Pancreas (tissue), 10 donors: ENCODE measurements around the gene EPHA3. TPM values are rescaled to one million over a fixed set of nuclear protein-coding genes. Genes with fewer than 3 reads are reported as not detected.

Experiments
- ATAC-seq, 4 donors: fragments of 200-7000 bp; cut with Tn5 transposase; one replicate each; pipeline versions ENCODE4 v1.8.0 to v1.9.1; 2020; ENCODE audit warnings: mild to moderate bottlenecking in 4 of 4, moderate library complexity in 4 of 4
- DNase-seq, 6 donors: peaks; one replicate each; pipeline ENCODE4 v3.0.0-alpha.2; 2020
- FAIRE-seq: peaks from 2 replicates; lab custom pipeline; 2012; peaks lifted over from hg19 to GRCh38; lab: Jason Lieb, UNC
- H3K27ac ChIP-seq, 4 donors: fragments of 200-600 bp; sonication (generic); 1 replicate in 3 of 4; 2 replicates in 1 of 4; pipeline versions ENCODE4 v1.5.0 to v1.8.0; 2020
- H3K27me3 ChIP-seq, 4 donors: fragments of 200-600 bp; one replicate each; pipeline ENCODE4 v1.8.0; 2021
- H3K36me3 ChIP-seq, 3 donors: fragments of 200-600 bp; sonication (generic) in 1 of 3; one replicate each; pipeline versions ENCODE4 v1.5.0 to v1.8.0; 2020 to 2021
- H3K4me1 ChIP-seq, 3 donors: fragments of 200-600 bp; one replicate each; pipeline ENCODE4 v1.8.0; 2021
- H3K4me3 ChIP-seq, 4 donors: fragments of 200-600 bp; sonication (generic) in 2 of 4; one replicate each; pipeline versions ENCODE4 v1.5.0 to v1.8.0; 2020 to 2021
- H3K9me3 ChIP-seq, 4 donors: fragments of 200-600 bp; one replicate each; pipeline ENCODE4 v1.8.0; 2021
- WGBS, 2 donors: extraction: QIAGEN DNeasy Blood & Tissue Kit; methylation state at CpG; one replicate each; pipeline ENCODE4 v1.1.7; 2013; 5-methylcytosine and 5-hydroxymethylcytosine counted together
- intact Hi-C, 3 donors: fragments of 100-400 bp; cut with DNase I; formaldehyde crosslinking; loops; one replicate each; pipeline versions ENCODE4 v1.11.1 to v1.14.2; 2022
- polyA plus RNA-seq, 2 donors: library from polyadenylated mRNA; stranded (reverse); fragments of 200-250 nt; gene quantifications; one replicate each; pipeline ENCODE4 v1.2.3, GENCODE V29; 2013
- total RNA-seq, 6 donors: library from RNA; stranded (reverse); fragmentation: NEBNext Ultra II Directional in 4 of 6; extraction: Animal tissue kit (Norgen Biotek cat#: 25700) in 4 of 6; gene quantifications; one replicate each; pipeline versions ENCODE4 v1.2.1 to v1.2.4, GENCODE V29; 2021 to 2023
- TF ChIP-seq, protein P1 (sequence below), 4 donors: fragments of 200-600 bp; sonication (generic) in 3 of 4; IDR thresholded peaks; one replicate each; pipeline versions ENCODE4 v1.5.0 to v1.8.0; 2021; ENCODE audit warnings: antibody characterized with exemption in 4 of 4
- donor health status: healthy with polysubstance abuse.
- donor health status: DM: no; HTN: no; CAD: no; lungs with moderate emphysema.
- donor health status: DM: no; HTN: no; CAD: no.
- donor health status: control.
- donor health status: control.
- donor health status: Bipolar disorder and iron deficiency.
- donor health status: DM: yes; HTN: yes; CAD: no.
- donor health status: DM: no; HTN: no; CAD: no.
- donor health status: DM: no; HTN: no; CAD: no.
- donor health status: DM: yes; HTN: yes; CAD: no.

The EPHA3 gene
- total and polyA plus RNA-seq, 8 donors, result 0.27 to 7.7 (median 0.80) TPM

GRCh38 chr3:89155811-89156210, 48.4 kb downstream of the EPHA3 start:
- intact Hi-C loops, result no loop called here
- H3K4me3 ChIP-seq, result no peak overlapping the region
- 79% methylated on average over 6 of the region's 6 CpGs for WGBS, 2 donors

DNA sequence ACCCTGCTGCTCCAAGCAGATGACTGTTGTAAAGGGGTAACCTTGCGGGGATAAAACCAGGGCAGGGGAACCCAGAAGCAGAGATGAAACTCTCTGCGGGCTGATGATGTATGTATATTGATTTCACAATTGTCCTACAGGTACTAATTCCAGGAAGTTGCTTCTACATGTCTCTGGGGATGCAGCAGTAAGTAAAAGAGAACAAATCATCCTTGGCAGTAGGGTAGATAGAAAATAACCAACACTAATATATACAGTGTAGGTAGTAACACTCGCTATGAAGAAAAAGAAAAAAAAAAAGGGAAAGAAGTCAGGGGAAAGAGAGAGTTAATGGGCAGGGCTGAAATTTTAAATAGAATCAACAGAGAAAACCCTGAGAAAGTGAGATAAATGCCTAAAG, 50.2 kb downstream of the EPHA3 start:
- intact Hi-C loops, result no loop called here
- 78 to 81% methylated on average over 3 of the region's 3 CpGs for WGBS, 2 donors
- H3K36me3 ChIP-seq, result no peaks in the 10 kb centered on the region
- TF ChIP-seq, protein P1, sequence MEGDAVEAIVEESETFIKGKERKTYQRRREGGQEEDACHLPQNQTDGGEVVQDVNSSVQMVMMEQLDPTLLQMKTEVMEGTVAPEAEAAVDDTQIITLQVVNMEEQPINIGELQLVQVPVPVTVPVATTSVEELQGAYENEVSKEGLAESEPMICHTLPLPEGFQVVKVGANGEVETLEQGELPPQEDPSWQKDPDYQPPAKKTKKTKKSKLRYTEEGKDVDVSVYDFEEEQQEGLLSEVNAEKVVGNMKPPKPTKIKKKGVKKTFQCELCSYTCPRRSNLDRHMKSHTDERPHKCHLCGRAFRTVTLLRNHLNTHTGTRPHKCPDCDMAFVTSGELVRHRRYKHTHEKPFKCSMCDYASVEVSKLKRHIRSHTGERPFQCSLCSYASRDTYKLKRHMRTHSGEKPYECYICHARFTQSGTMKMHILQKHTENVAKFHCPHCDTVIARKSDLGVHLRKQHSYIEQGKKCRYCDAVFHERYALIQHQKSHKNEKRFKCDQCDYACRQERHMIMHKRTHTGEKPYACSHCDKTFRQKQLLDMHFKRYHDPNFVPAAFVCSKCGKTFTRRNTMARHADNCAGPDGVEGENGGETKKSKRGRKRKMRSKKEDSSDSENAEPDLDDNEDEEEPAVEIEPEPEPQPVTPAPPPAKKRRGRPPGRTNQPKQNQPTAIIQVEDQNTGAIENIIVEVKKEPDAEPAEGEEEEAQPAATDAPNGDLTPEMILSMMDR (IDR thresholded peaks at IDR 0.05), result no peak
- H3K27ac ChIP-seq, result no peak overlapping the region
- ATAC-seq (no peak), FAIRE-seq (no peak), DNase-seq (no peak)
- H3K4me1 ChIP-seq, result no peaks in the 10 kb centered on the region
- no peaks in the 10 kb centered on the region for H3K27me3 ChIP-seq
- H3K4me3 ChIP-seq, result no peak overlapping the region
- H3K9me3 ChIP-seq, result no peaks in the 10 kb centered on the region

More at GRCh38 chr3:89155811-89156210, 48.4 kb downstream of the EPHA3 start:
- no peaks in the 10 kb centered on the region for H3K36me3 ChIP-seq
- H3K27ac ChIP-seq, result no peak overlapping the region
- FAIRE-seq, result no peak
- no peak for DNase-seq
- TF ChIP-seq, protein P1 (IDR thresholded peaks at IDR 0.05), result no peak
- no peaks in the 10 kb centered on the region for H3K4me1 ChIP-seq
- no peaks in the 10 kb centered on the region for H3K27me3 ChIP-seq
- no peak for ATAC-seq
- no peaks in the 10 kb centered on the region for H3K9me3 ChIP-seq

- DNase-seq, result no peak
- Histone ChIP-seq H3K27ac (no peak overlapping the region), H3K27me3 (no peaks in the 10 kb centered on the region), H3K4me3 (no peak overlapping the region), H3K9me3 (no peaks in the 10 kb centered on the region), H3K36me3 (no peaks in the 10 kb centered on the region), H3K4me1 (no peaks in the 10 kb centered on the region)
- ATAC-seq, result no peak
- 92 to 96% methylated on average over 2 of the region's 2 CpGs for WGBS, 2 donors
- intact Hi-C loops, result no loop called here
- TF ChIP-seq, protein P1 (IDR thresholded peaks at IDR 0.05), result no peak
- FAIRE-seq, result no peak
Measured at GRCh38 chr3:89159605-89160004, 52.2 kb downstream of the EPHA3 start.

DNA sequence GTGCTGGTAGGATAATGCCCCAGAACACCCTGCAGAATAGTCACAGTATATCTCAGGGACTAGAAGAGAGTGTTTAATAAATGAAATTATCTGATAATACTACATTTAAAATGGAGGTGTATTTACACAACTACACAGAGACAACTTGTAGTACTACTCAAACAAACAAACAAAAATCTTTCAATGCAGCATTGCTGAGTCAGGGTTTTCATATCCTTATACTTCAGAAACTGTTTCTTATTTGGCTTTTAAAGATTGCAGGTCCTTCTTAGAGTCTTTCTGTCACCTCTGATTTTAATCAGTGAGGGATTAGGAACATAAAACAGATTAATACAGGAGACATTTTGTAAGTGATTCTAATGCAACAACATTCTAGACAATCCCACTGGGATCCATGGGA, 57.4 kb downstream of the EPHA3 start:
- no peak for ATAC-seq
- no peak for DNase-seq
- Histone ChIP-seq H3K36me3 (no peaks in the 10 kb centered on the region), H3K27ac (no peak overlapping the region), H3K4me1 (no peaks in the 10 kb centered on the region), H3K9me3 (no peaks in the 10 kb centered on the region), H3K4me3 (no peak overlapping the region), H3K27me3 (no peaks in the 10 kb centered on the region)
- TF ChIP-seq, protein P1 (IDR thresholded peaks at IDR 0.05), result no peak
- intact Hi-C loops, result no loop called here
- FAIRE-seq, result no peak

GRCh38 chr3:89165636-89166263, 58.3 kb downstream of the EPHA3 start:
- Histone ChIP-seq H3K36me3 (no peaks in the 10 kb centered on the region), H3K9me3 (no peaks in the 10 kb centered on the region), H3K4me3 (no peak overlapping the region), H3K27me3 (no peaks in the 10 kb centered on the region), H3K27ac (no peak overlapping the region), H3K4me1 (no peaks in the 10 kb centered on the region)
- DNase-seq (no peak), ATAC-seq (no peak), FAIRE-seq (no peak)
- TF ChIP-seq, protein P1 (IDR thresholded peaks at IDR 0.05), result no peak
- 72 to 78% methylated on average over 9 of the region's 9 CpGs for WGBS, 2 donors
- intact Hi-C loops, result no loop called here
